LNCaP clone FGC (cell line): ENCODE data around the gene SNRNP48.

Source experiments
- DNase-seq: peaks from one replicate; pipeline ENCODE4 v3.0.0-alpha.2; 2011; ENCODE audit warnings: low read depth
- H3K4me3 ChIP-seq: 2 replicates; pipeline ENCODE4 v1.5.1; 2011; ENCODE audit warnings: mild to moderate bottlenecking, low read depth, low read length, control low read depth
- TF ChIP-seq, protein P1 (sequence below): IDR thresholded peaks from 2 replicates; pipeline ENCODE4 v1.5.1; 2012; ENCODE audit warnings: mild to moderate bottlenecking; ENCODE audit not compliant: control insufficient read depth, insufficient read depth; ENCODE audit errors: extremely low read depth

SNRNP48 gene

DNA sequence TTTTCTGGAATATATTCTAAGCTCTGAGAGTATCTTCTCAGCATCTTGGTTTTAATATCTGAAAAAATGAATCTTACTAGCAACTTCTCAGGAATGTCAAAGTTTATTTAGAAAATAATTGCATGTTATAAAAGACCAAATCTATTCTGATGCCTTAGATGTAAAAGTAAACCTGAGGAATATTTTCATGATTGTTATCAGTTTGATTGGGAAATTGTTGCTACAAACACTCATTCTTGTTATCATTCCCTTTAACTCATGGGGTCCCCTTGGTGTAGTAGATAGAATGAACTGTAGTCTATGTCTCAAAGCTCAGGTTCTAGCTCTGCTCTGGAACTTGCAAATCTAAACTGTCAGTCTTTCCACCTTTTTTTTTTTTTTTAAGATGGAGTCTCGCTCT, 50.0 kb downstream of the SNRNP48 start:
- H3K4me3 ChIP-seq: no peak overlapping the region
- DNase-seq: no peak
- TF ChIP-seq, protein P1, sequence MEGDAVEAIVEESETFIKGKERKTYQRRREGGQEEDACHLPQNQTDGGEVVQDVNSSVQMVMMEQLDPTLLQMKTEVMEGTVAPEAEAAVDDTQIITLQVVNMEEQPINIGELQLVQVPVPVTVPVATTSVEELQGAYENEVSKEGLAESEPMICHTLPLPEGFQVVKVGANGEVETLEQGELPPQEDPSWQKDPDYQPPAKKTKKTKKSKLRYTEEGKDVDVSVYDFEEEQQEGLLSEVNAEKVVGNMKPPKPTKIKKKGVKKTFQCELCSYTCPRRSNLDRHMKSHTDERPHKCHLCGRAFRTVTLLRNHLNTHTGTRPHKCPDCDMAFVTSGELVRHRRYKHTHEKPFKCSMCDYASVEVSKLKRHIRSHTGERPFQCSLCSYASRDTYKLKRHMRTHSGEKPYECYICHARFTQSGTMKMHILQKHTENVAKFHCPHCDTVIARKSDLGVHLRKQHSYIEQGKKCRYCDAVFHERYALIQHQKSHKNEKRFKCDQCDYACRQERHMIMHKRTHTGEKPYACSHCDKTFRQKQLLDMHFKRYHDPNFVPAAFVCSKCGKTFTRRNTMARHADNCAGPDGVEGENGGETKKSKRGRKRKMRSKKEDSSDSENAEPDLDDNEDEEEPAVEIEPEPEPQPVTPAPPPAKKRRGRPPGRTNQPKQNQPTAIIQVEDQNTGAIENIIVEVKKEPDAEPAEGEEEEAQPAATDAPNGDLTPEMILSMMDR: no peak

- TF ChIP-seq, protein P1: no peak
- no peak for DNase-seq
- H3K4me3 ChIP-seq: no peak overlapping the region
Observed at GRCh38 chr6:7640607-7641577, 50.9 kb downstream of the SNRNP48 start.

DNA sequence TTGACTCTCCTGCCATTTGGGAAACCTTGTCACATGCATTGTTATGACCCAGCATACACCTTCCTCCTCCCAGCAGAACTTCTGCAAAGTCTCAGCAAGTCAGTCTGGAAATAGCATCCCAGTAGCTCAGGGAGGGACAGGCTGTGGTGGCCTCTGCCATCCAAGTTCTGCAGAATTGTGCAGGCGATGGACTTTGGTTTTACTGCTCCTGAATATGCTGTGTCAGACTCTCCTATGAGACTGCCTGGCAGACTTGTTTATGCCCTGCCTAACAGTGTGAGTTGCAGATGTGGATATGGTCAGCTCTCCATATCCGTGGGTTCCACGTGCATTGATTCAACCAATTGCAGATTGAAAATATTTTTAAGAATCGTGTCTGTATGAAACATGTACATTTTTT, 52.8 kb downstream of the SNRNP48 start:
- no peak for DNase-seq
- H3K4me3 ChIP-seq: no peak overlapping the region
- TF ChIP-seq, protein P1: no peak

DNA sequence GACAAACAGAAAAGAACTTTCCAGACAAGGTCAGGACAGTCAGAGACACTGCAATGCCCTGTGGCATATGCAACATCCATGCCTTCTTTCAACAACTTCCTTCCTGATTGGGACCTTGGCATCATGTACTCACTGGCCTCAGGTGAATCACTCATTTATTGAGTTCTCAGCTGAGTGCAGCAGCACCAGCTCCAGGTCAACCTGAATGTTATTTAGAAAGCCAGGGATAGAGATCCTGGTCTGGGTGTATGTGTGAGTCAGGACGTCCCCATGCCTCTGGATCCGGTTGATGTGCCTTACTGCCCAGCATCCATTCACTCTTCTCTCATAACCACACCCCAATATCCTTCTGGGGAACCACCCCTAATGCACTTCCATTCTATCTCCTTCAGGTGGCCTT, 54.4 kb downstream of the SNRNP48 start:
- H3K4me3 ChIP-seq: no peak overlapping the region
- TF ChIP-seq, protein P1: no peak
- no peak for DNase-seq

DNA sequence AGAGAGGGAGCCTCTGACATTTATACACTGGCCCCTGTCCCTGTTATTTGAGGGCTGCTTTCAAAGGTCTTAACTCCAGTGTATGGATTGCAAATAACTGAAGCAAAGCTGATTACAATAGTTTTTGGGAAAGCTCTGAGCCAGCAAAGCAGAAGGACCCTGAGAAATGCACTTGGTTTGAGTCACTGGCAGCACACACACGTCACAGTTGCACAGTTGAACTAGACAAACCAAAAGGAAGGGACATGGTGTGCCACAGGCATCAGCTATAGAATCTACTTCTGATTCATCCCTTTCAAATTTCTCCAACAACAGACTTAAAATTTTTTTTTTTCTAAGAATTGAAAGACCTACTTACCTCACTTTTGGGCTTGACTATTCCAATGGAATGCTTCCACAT, 56.4 kb downstream of the SNRNP48 start:
- no peak overlapping the region for H3K4me3 ChIP-seq
- TF ChIP-seq, protein P1: no peak
- no peak for DNase-seq

GRCh38 chr6:7647504-7647903, 57.5 kb downstream of the SNRNP48 start:
- TF ChIP-seq, protein P1: no peak
- no peak overlapping the region for H3K4me3 ChIP-seq
- DNase-seq: no peak
